OCI-LY3 (cell line): ENCODE data around the gene ZNF496.

Experiments
- H2AFZ ChIP-seq: fragments of 200-600, 300-600 bp; shearing (Covaris generic); 2 replicates; pipeline ENCODE4 v1.6.0; 2014; ENCODE audit warnings: antibody characterized with exemption, low read depth, low read length
- H3K27ac ChIP-seq: fragments of 200-600, 300-600 bp; sonication (generic); 2 replicates; pipeline ENCODE4 v1.5.1; 2014; ENCODE audit warnings: mild to moderate bottlenecking, low read length, moderate library complexity, mixed read lengths
- H3K27me3 ChIP-seq: fragments of 200-600, 300-600 bp; sonication (generic); 2 replicates; pipeline ENCODE4 v1.6.1; 2014; ENCODE audit warnings: low read depth, low read length, mixed read lengths
- H3K36me3 ChIP-seq: fragments of 200-600, 300-600 bp; sonication (generic); replicated peaks from 2 replicates; pipeline ENCODE3; 2014; ENCODE audit warnings: low read depth, low read length, mixed read lengths
- H3K4me1 ChIP-seq: fragments of 300-600, 200-600 bp; sonication (generic); 2 replicates; pipeline ENCODE4 v1.6.1; 2014; ENCODE audit warnings: low read length, mixed read lengths
- H3K4me2 ChIP-seq: fragments of 200-600, 300-600 bp; sonication (generic); 2 replicates; pipeline ENCODE4 v1.6.1; 2014; ENCODE audit warnings: low read length, mixed read lengths
- H3K4me3 ChIP-seq: fragments of 300-600, 200-600 bp; sonication (generic); 2 replicates; pipeline ENCODE4 v1.5.1; 2014; ENCODE audit warnings: antibody characterized with exemption, mild to moderate bottlenecking, low read length, moderate library complexity
- H3K79me2 ChIP-seq: fragments of 300-600, 200-600 bp; shearing (Covaris generic); 2 replicates; pipeline ENCODE4 v1.6.1; 2014; ENCODE audit warnings: mild to moderate bottlenecking, low read length, mixed read lengths
- H3K9ac ChIP-seq: fragments of 300-600, 200-600 bp; shearing (Covaris generic); 2 replicates; pipeline ENCODE4 v1.6.0; 2014; ENCODE audit warnings: mild to moderate bottlenecking, low read length, moderate library complexity
- H3K9me3 ChIP-seq: fragments of 200-600, 300-600 bp; shearing (Covaris generic); 2 replicates; pipeline ENCODE4 v1.6.1; 2014; ENCODE audit warnings: low read length, mixed read lengths; ENCODE audit not compliant: insufficient read depth
- H4K20me1 ChIP-seq: fragments of 200-600, 300-600 bp; sonication (generic); 2 replicates; pipeline ENCODE4 v1.6.1; 2016; ENCODE audit warnings: low read length, mixed read lengths; ENCODE audit not compliant: insufficient read depth
- EZH2phosphoT487 ChIP-seq: fragments of 200-600 bp; shearing (Covaris generic); IDR thresholded peaks from 2 replicates; pipeline ENCODE4 v1.6.1; 2018; ENCODE audit warnings: antibody characterized with exemption, mixed run types, low read depth
- TF ChIP-seq, protein P1 (sequence below): fragments of 200-600, 300-600 bp; sonication (generic); IDR thresholded peaks from 2 replicates; pipeline ENCODE4 v1.5.1; 2014; ENCODE audit warnings: antibody characterized with exemption, low read length, low read depth

ZNF496 gene

GRCh38 chr1:247300491-247301175 lies 31.0 kb downstream of the ZNF496 start:
- H3K36me3 ChIP-seq: peaks cover 74% of the 10 kb centered on the region
- H3K27ac ChIP-seq: no peak overlapping the region
- no peak overlapping the region for H3K9ac ChIP-seq
- H3K9me3 ChIP-seq: no peaks in the 10 kb centered on the region
- no peaks in the 10 kb centered on the region for H4K20me1 ChIP-seq
- no peak overlapping the region for H3K4me2 ChIP-seq
- no peak overlapping the region for H3K4me3 ChIP-seq
- H3K4me1 ChIP-seq: no peaks in the 10 kb centered on the region
- no peaks in the 10 kb centered on the region for H3K79me2 ChIP-seq
- TF ChIP-seq, protein P1, sequence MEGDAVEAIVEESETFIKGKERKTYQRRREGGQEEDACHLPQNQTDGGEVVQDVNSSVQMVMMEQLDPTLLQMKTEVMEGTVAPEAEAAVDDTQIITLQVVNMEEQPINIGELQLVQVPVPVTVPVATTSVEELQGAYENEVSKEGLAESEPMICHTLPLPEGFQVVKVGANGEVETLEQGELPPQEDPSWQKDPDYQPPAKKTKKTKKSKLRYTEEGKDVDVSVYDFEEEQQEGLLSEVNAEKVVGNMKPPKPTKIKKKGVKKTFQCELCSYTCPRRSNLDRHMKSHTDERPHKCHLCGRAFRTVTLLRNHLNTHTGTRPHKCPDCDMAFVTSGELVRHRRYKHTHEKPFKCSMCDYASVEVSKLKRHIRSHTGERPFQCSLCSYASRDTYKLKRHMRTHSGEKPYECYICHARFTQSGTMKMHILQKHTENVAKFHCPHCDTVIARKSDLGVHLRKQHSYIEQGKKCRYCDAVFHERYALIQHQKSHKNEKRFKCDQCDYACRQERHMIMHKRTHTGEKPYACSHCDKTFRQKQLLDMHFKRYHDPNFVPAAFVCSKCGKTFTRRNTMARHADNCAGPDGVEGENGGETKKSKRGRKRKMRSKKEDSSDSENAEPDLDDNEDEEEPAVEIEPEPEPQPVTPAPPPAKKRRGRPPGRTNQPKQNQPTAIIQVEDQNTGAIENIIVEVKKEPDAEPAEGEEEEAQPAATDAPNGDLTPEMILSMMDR: no peak
- TF ChIP-seq EZH2phosphoT487: no peak
- no peaks in the 10 kb centered on the region for H3K27me3 ChIP-seq
- H2AFZ ChIP-seq: no peak overlapping the region

- Histone ChIP-seq H3K4me2 (no peak overlapping the region), H2AFZ (no peak overlapping the region), H3K9me3 (no peaks in the 10 kb centered on the region), H3K27ac (no peak overlapping the region), H3K36me3 (peaks cover 66% of the 10 kb centered on the region), H3K4me1 (no peaks in the 10 kb centered on the region), H4K20me1 (no peaks in the 10 kb centered on the region), H3K27me3 (no peaks in the 10 kb centered on the region), H3K79me2 (no peaks in the 10 kb centered on the region), H3K4me3 (no peak overlapping the region), H3K9ac (no peak overlapping the region)
- TF ChIP-seq, protein P1: no peak
- no peak for TF ChIP-seq EZH2phosphoT487
Observed at GRCh38 chr1:247299723-247300381, 31.8 kb downstream of the ZNF496 start.

DNA sequence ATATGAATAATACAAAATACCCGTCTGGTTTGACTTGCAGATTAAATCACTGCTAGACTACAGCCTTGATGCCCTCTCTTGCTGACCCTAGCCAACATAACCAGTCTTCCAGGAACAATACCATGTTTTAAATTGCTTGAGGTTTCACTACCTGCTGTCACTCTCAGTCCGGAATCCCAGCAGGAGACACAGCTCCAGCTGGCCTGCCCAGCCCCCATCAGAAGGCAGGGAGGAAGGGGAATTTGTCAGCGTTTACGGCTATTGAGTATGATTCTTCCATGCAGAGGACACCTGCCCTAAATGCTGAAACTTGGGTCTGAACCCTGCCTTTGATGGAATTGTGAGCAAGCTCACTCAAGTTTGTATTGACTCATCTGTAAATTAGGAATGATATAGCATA lies 33.0 kb downstream of the ZNF496 start:
- no peak overlapping the region for H3K27ac ChIP-seq
- no peaks in the 10 kb centered on the region for H3K4me1 ChIP-seq
- H4K20me1 ChIP-seq: no peaks in the 10 kb centered on the region

GRCh38 chr1:247298124-247298481 lies 33.6 kb downstream of the ZNF496 start:
- Histone ChIP-seq H3K9ac (no peak overlapping the region), H3K4me3 (no peak overlapping the region), H2AFZ (no peak overlapping the region), H3K79me2 (no peaks in the 10 kb centered on the region), H3K36me3 (peaks cover 52% of the 10 kb centered on the region), H3K9me3 (no peaks in the 10 kb centered on the region), H3K27ac (no peak overlapping the region), H3K27me3 (no peaks in the 10 kb centered on the region), H3K4me2 (no peak overlapping the region), H3K4me1 (no peaks in the 10 kb centered on the region), H4K20me1 (no peaks in the 10 kb centered on the region)
- TF ChIP-seq, protein P1: no peak
- no peak for TF ChIP-seq EZH2phosphoT487

More for the DNA sequence above, 33.0 kb downstream of the ZNF496 start:
- Histone ChIP-seq H3K36me3 (peaks cover 58% of the 10 kb centered on the region), H3K4me3 (no peak overlapping the region), H3K9me3 (no peaks in the 10 kb centered on the region), H3K27me3 (no peaks in the 10 kb centered on the region), H3K79me2 (no peaks in the 10 kb centered on the region), H3K4me2 (no peak overlapping the region), H2AFZ (no peak overlapping the region), H3K9ac (no peak overlapping the region)
- TF ChIP-seq EZH2phosphoT487: no peak
- TF ChIP-seq, protein P1: no peak
